GM12878 (cell line): Measurements from ENCODE around the gene PRR15. TPM values are rescaled to one million over a fixed set of nuclear protein-coding genes. Genes with fewer than 3 reads are reported as not detected.

Source experiments
- ATAC-seq: fragments of 200-7000 bp; cut with Tn5 transposase; 3 replicates; pipeline ENCODE4 v1.9.1; 2020; ENCODE audit warnings: mild to moderate bottlenecking, moderate library complexity
- BruUV-seq: library from RNA; stranded (reverse); fragments of 400-500 nt; replicated peaks from 2 replicates; lab custom pipeline; 2021; lab: Mats Ljungman, UMichigan
- CTCF ChIA-PET: fragments of 300-600 bp; sonication (Branson Sonifier 250); formaldehyde crosslinking; extraction: SDS; loops from one replicate; lab custom pipeline; 2021; ENCODE audit warnings: inconsistent platforms; lab: Yijun Ruan, JAX
- POLR2A ChIA-PET: fragments of 350-600 bp; formaldehyde crosslinking; extraction: SDS; loops from one replicate; lab custom pipeline; 2021; ENCODE audit warnings: inconsistent platforms; lab: Charles Lee
- RAD21 ChIA-PET: fragments of 300-600 bp; sonication (Branson Sonifier 250); formaldehyde crosslinking; loops from one replicate; lab custom pipeline; 2023; ENCODE audit warnings: antibody characterized with exemption; ENCODE audit not compliant: unreplicated experiment; lab: Charles Lee
- SMC1A ChIA-PET: fragments of 300-600 bp; sonication (Branson Sonifier 250); formaldehyde crosslinking; loops from one replicate; lab custom pipeline; 2023; ENCODE audit not compliant: unreplicated experiment, uncharacterized antibody; lab: Charles Lee
- DNase-seq: peaks from one replicate; pipeline ENCODE4 v3.0.0-alpha.2; 2011; ENCODE audit warnings: low read depth, low spot score
- FAIRE-seq: peaks from 3 replicates; lab custom pipeline; 2011; peaks lifted over from hg19 to GRCh38; lab: Jason Lieb, UNC
- H2AFZ ChIP-seq: 2 replicates; pipeline ENCODE4 v1.6.0; 2011; ENCODE audit warnings: low read depth, low read length, control low read depth; ENCODE audit not compliant: control insufficient read depth
- H3K27ac ChIP-seq: 2 replicates; pipeline ENCODE4 v1.5.1; 2011; ENCODE audit warnings: control low read depth; ENCODE audit not compliant: control insufficient read depth, insufficient read depth
- H3K27me3 ChIP-seq, 2 experiments: replicated peaks in 1 of 2; 2 replicates each; pipeline versions ENCODE4 v1.6.0 to v1.6.1; 2011; ENCODE audit warnings: low read length in 1 of 2; ENCODE audit not compliant: control insufficient read depth in 2 of 2, insufficient read depth in 2 of 2
- H3K36me3 ChIP-seq, 2 experiments: 2 replicates each; pipeline ENCODE4 v1.5.1; 2011; ENCODE audit warnings: low read length in 1 of 2; ENCODE audit not compliant: control insufficient read depth in 2 of 2, insufficient read depth in 2 of 2
- H3K4me1 ChIP-seq: 2 replicates; pipeline ENCODE4 v1.6.1; 2011; ENCODE audit warnings: mild to moderate bottlenecking, low read length, moderate library complexity, mixed read lengths; ENCODE audit not compliant: control insufficient read depth, insufficient read depth
- H3K4me2 ChIP-seq: 2 replicates; pipeline ENCODE4 v1.6.0; 2011; ENCODE audit warnings: control low read depth; ENCODE audit not compliant: control insufficient read depth, insufficient read depth
- H3K4me3 ChIP-seq: fragments of 200-600 bp; sonication (generic); 2 replicates; pipeline ENCODE4 v1.5.1; 2016
- H3K79me2 ChIP-seq: 2 replicates; pipeline ENCODE4 v1.6.0; 2011; ENCODE audit warnings: low read length; ENCODE audit not compliant: control insufficient read depth, insufficient read depth
- H3K9ac ChIP-seq: 2 replicates; pipeline ENCODE4 v1.8.0; 2011; ENCODE audit warnings: low read length, control low read depth, mixed read lengths; ENCODE audit not compliant: control insufficient read depth, insufficient read depth
- H3K9me3 ChIP-seq: replicated peaks from 3 replicates; pipeline ENCODE4 v1.5.1; 2011; ENCODE audit warnings: mild to moderate bottlenecking, low read length; ENCODE audit not compliant: control insufficient read depth, insufficient read depth
- H4K20me1 ChIP-seq: 2 replicates; pipeline ENCODE4 v1.6.0; 2011; ENCODE audit not compliant: control insufficient read depth, insufficient read depth
- ETV6 ChIP-seq, 2 experiments: fragments of 450-650 bp in 1 of 2; IDR thresholded peaks in 1 of 2; conservative IDR thresholded peaks in 1 of 2; 2 replicates each; pipeline ENCODE4 v1.6.1; 2014; ENCODE audit warnings: antibody characterized with exemption in 1 of 2, borderline replicate concordance in 1 of 2, low read depth in 1 of 2, mild to moderate bottlenecking in 1 of 2, moderate library complexity in 1 of 2
- FOXK2 ChIP-seq: fragments of 450-650 bp; IDR thresholded peaks from 2 replicates; pipeline ENCODE4 v1.6.1; 2017; ENCODE audit warnings: mild to moderate bottlenecking, moderate library complexity
- JUNB ChIP-seq: IDR thresholded peaks from 2 replicates; pipeline ENCODE4 v1.6.1; 2016; ENCODE audit warnings: antibody characterized with exemption, mild to moderate bottlenecking
- SIX5 ChIP-seq: IDR thresholded peaks from 2 replicates; pipeline ENCODE4 v1.6.1; 2011; ENCODE audit warnings: mild to moderate bottlenecking, low read depth, low read length, moderate library complexity; ENCODE audit not compliant: severe bottlenecking
- SREBF2 ChIP-seq: IDR thresholded peaks from 2 replicates; pipeline ENCODE4 v1.6.1; 2012; ENCODE audit warnings: mild to moderate bottlenecking, low read length
- WGBS: methylation state at CpG from one replicate; pipeline ENCODE4 v1.1.6; 2016; ENCODE audit warnings: low lambda C conversion rate; ENCODE audit not compliant: insufficient replicate concordance, insufficient coverage; ENCODE audit errors: missing lambda C conversion rate; 5-methylcytosine and 5-hydroxymethylcytosine counted together
- in situ Hi-C: fragments of 300-500 bp; cut with MboI; formaldehyde crosslinking; loops from 9 replicates; pipeline ENCODE4 v1.14.3; 2018; ENCODE audit warnings: mixed read lengths
- intact Hi-C: fragments of 100-400 bp; cut with micrococcal nuclease; formaldehyde crosslinking; loops from one replicate; pipeline ENCODE4 v1.14.2; 2022; ENCODE audit not compliant: unreplicated experiment
- polyA plus RNA-seq, 11 experiments: library from polyadenylated mRNA; depleted of rRNA in 4 of 11; unstranded in 6 of 11; stranded (reverse) in 5 of 11; fragments of >200 nt; fragmentation: Nextera tagmentation in 4 of 11; fragmentation: Illumina TruSeq in 1 of 11; extraction: Ambion mirVana in 4 of 11; extraction: Trizol in 1 of 11; gene quantifications; 1 replicate in 1 of 11; 2 replicates in 10 of 11; pipeline versions ENCODE4 v1.2.1 to v1.2.3, GENCODE V29; 2011 to 2016; ENCODE audit warnings: inconsistent platforms in 2 of 11, missing spikeins in 2 of 11, low read depth in 1 of 11
- total RNA-seq, 4 experiments: library from RNA; depleted of rRNA in 3 of 4; stranded (reverse); fragments of >200 nt in 3 of 4; fragmentation: Illumina TruSeq in 1 of 4; extraction: Trizol in 1 of 4; gene quantifications; 2 replicates each; pipeline versions ENCODE4 v1.2.1 to v1.2.3, GENCODE V29; 2013 to 2021
- TF ChIP-seq, protein P1 (sequence below): IDR thresholded peaks from 2 replicates; pipeline ENCODE4 v1.6.1; 2011; ENCODE audit warnings: borderline replicate concordance, low read depth, mild to moderate bottlenecking, moderate library complexity, low read length; ENCODE audit not compliant: insufficient read depth, poor library complexity, severe bottlenecking
- TF ChIP-seq, protein P2 (sequence below): fragments of 450-650 bp; IDR thresholded peaks from 2 replicates; pipeline ENCODE4 v1.6.1; 2016; ENCODE audit warnings: mild to moderate bottlenecking

PRR15 gene
- total and polyA plus RNA-seq, 10 of the 15 experiments (the other 5 are each of a cell fraction or from before 2014, with no cell fraction given), result not detected

DNA sequence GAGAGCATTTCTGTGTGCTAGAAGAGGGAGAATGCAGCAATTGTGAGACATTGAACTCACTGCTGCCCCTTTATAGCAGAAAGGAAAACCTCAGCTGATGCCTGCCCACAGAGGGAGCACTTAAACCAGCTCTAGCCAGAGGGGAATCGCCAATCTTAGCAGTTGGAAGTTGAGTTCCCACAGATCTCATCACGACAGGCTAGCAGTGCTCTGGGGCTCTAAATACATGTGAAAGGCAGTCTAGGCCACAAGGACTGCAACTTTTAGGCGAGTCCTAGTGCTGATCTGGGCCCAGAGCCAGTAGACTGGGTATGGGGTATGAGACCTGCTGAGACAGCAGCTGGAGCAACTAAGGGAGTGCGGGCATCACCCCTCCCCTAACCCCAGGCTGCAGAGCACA, 25.2 kb upstream of the PRR15 start:
- Histone ChIP-seq H4K20me1 (no peaks in the 10 kb centered on the region), H3K4me1 (no peaks in the 10 kb centered on the region), H3K27me3 (no peaks in the 10 kb centered on the region), H3K4me2 (no peak overlapping the region), H3K27ac (no peak overlapping the region), H3K79me2 (no peaks in the 10 kb centered on the region), H2AFZ (no peak overlapping the region), H3K4me3 (no peak overlapping the region), H3K36me3 (no peaks in the 10 kb centered on the region), H3K9ac (no peak overlapping the region), H3K9me3 (no peaks in the 10 kb centered on the region)
- BruUV-seq, result no TSS peak
- SMC1A ChIA-PET, result no interaction called here
- intact Hi-C loops (loop anchor here (2.0 kb wide), 1 partner anchor 36 kb away; no protein-coding TSS in a partner anchor), in situ Hi-C loops (no loop called here)
- ATAC-seq (no peak), DNase-seq (no peak), FAIRE-seq (no peak)
- TF ChIP-seq ETV6 (conservative IDR thresholded peaks at IDR 0.05 in 1 of 2, IDR thresholded peaks at IDR 0.05 in 1 of 2; ENCODE audit: borderline replicate concordance in 1 of 2, low read depth in 1 of 2), result no peak
- no peak for TF ChIP-seq FOXK2
- TF ChIP-seq, protein P1, sequence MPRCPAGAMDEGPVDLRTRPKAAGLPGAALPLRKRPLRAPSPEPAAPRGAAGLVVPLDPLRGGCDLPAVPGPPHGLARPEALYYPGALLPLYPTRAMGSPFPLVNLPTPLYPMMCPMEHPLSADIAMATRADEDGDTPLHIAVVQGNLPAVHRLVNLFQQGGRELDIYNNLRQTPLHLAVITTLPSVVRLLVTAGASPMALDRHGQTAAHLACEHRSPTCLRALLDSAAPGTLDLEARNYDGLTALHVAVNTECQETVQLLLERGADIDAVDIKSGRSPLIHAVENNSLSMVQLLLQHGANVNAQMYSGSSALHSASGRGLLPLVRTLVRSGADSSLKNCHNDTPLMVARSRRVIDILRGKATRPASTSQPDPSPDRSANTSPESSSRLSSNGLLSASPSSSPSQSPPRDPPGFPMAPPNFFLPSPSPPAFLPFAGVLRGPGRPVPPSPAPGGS, result no peak
- CTCF ChIA-PET, result interaction anchor here (0.6 kb wide), 1 partner anchor 616 kb away, joined by 3 read pairs; no protein-coding TSS in a partner anchor
- WGBS, result 12% methylated on average over 4 of the region's 4 CpGs
- POLR2A ChIA-PET, result no interaction called here
- RAD21 ChIA-PET, result no interaction called here

DNA sequence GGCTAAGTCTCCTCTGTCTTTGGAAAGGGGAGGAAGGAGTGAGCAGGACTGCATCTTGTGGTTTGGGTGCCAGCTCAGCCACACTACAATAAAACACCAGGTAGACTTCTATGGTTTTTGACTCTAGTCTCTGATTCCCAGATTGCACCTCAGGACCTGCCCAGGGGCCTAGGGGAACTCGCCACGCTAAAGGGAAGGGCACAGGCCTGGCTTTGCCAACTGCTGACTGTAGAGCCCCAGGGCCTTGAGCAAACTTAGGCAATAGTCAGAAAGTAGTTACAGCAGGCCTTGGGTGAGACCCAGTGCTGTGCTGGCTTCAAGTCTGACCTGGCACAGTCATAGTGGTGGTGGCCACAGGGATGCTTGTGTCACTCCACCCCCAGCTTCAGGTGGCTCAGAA, 24.2 kb upstream of the PRR15 start:
- H3K27ac ChIP-seq, result no peak overlapping the region
- RAD21 ChIA-PET, result no interaction called here
- H3K9ac ChIP-seq, result no peak overlapping the region
- no peaks in the 10 kb centered on the region for H3K79me2 ChIP-seq
- BruUV-seq, result no TSS peak
- H3K27me3 ChIP-seq, result no peaks in the 10 kb centered on the region
- 0% methylated on average over 2 of the region's 2 CpGs for WGBS
- H3K4me3 ChIP-seq, result no peak overlapping the region
- intact Hi-C loops (loop anchor here (2.0 kb wide), 1 partner anchor 35 kb away; no protein-coding TSS in a partner anchor), in situ Hi-C loops (no loop called here)
- CTCF ChIA-PET, result interaction anchor here (1.8 kb wide), 1 partner anchor 34 kb away, joined by 4 read pairs; no protein-coding TSS in a partner anchor
- no peaks in the 10 kb centered on the region for H3K9me3 ChIP-seq
- POLR2A ChIA-PET, result no interaction called here
- H4K20me1 ChIP-seq, result no peaks in the 10 kb centered on the region
- ATAC-seq (no peak), DNase-seq (no peak)
- SMC1A ChIA-PET, result no interaction called here
- TF ChIP-seq SREBF2 (no peak), JUNB (no peak), SIX5 (no peak)
- TF ChIP-seq, protein P2, sequence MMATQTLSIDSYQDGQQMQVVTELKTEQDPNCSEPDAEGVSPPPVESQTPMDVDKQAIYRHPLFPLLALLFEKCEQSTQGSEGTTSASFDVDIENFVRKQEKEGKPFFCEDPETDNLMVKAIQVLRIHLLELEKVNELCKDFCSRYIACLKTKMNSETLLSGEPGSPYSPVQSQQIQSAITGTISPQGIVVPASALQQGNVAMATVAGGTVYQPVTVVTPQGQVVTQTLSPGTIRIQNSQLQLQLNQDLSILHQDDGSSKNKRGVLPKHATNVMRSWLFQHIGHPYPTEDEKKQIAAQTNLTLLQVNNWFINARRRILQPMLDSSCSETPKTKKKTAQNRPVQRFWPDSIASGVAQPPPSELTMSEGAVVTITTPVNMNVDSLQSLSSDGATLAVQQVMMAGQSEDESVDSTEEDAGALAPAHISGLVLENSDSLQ, result no peak
- TF ChIP-seq, all 136 proteins: peak for 0
- Histone ChIP-seq H2AFZ (no peak overlapping the region), H3K4me2 (no peak overlapping the region), H3K36me3 (no peaks in the 10 kb centered on the region), H3K4me1 (no peaks in the 10 kb centered on the region)
- no peak for FAIRE-seq
